Measurements from ENCODE around the gene PTPRG.

Gene PTPRG

GRCh38 chr3:62046326-62046725 lies 485.0 kb downstream of the PTPRG start:
- Histone ChIP-seq H3K4me3 (IDR thresholded peaks at IDR 0.05; ENCODE audit: insufficient read depth, low read depth, low read length) (no peak overlapping the region), H3K4me1 (ENCODE audit: low read depth, poor library complexity, severe bottlenecking) (no peaks in the 10 kb centered on the region), H3K79me2 (ENCODE audit: insufficient read depth, low read depth) (no peaks in the 10 kb centered on the region), H3K36me3 (ENCODE audit: insufficient read depth) (no peaks in the 10 kb centered on the region), H3K9ac (no peak overlapping the region), H3K27ac (no peak overlapping the region), H4K20me1 (ENCODE audit: insufficient read depth) (no peaks in the 10 kb centered on the region), H2AFZ (ENCODE audit: low read depth) (no peak overlapping the region), H3K4me2 (no peak overlapping the region), H3K27me3 (ENCODE audit: insufficient read depth, low read depth) (no peaks in the 10 kb centered on the region)
- TF ChIP-seq CTCF (conservative IDR thresholded peaks at IDR 0.05; ENCODE audit: low read depth, low read length), result no peak

GRCh38 chr3:62048577-62048976 lies 487.2 kb downstream of the PTPRG start:
- Histone ChIP-seq H3K27ac (no peak overlapping the region), H3K79me2 (ENCODE audit: insufficient read depth, low read depth) (no peaks in the 10 kb centered on the region), H3K4me2 (no peak overlapping the region), H2AFZ (ENCODE audit: low read depth) (no peak overlapping the region), H3K27me3 (ENCODE audit: insufficient read depth, low read depth) (no peaks in the 10 kb centered on the region), H3K36me3 (ENCODE audit: insufficient read depth) (no peaks in the 10 kb centered on the region), H3K4me1 (ENCODE audit: low read depth, poor library complexity, severe bottlenecking) (no peaks in the 10 kb centered on the region), H3K4me3 (IDR thresholded peaks at IDR 0.05; ENCODE audit: insufficient read depth, low read depth, low read length) (no peak overlapping the region), H4K20me1 (ENCODE audit: insufficient read depth) (no peaks in the 10 kb centered on the region), H3K9ac (no peak overlapping the region)
- TF ChIP-seq CTCF (conservative IDR thresholded peaks at IDR 0.05; ENCODE audit: low read depth, low read length), result no peak

GRCh38 chr3:62049033-62049432 lies 487.7 kb downstream of the PTPRG start:
- Histone ChIP-seq H2AFZ (ENCODE audit: low read depth) (no peak overlapping the region), H3K79me2 (ENCODE audit: insufficient read depth, low read depth) (no peaks in the 10 kb centered on the region), H3K27me3 (ENCODE audit: insufficient read depth, low read depth) (no peaks in the 10 kb centered on the region), H3K27ac (no peak overlapping the region), H3K4me1 (ENCODE audit: low read depth, poor library complexity, severe bottlenecking) (no peaks in the 10 kb centered on the region), H3K4me3 (IDR thresholded peaks at IDR 0.05; ENCODE audit: insufficient read depth, low read depth, low read length) (no peak overlapping the region), H4K20me1 (ENCODE audit: insufficient read depth) (no peaks in the 10 kb centered on the region), H3K36me3 (ENCODE audit: insufficient read depth) (no peaks in the 10 kb centered on the region), H3K4me2 (no peak overlapping the region), H3K9ac (no peak overlapping the region)
- TF ChIP-seq CTCF (conservative IDR thresholded peaks at IDR 0.05; ENCODE audit: low read depth, low read length), result no peak

GRCh38 chr3:62051506-62051905 lies 490.1 kb downstream of the PTPRG start:
- Histone ChIP-seq H3K4me2 (no peak overlapping the region), H3K79me2 (ENCODE audit: insufficient read depth, low read depth) (no peaks in the 10 kb centered on the region), H4K20me1 (ENCODE audit: insufficient read depth) (no peaks in the 10 kb centered on the region), H3K4me1 (ENCODE audit: low read depth, poor library complexity, severe bottlenecking) (no peaks in the 10 kb centered on the region), H3K36me3 (ENCODE audit: insufficient read depth) (no peaks in the 10 kb centered on the region), H3K27ac (no peak overlapping the region), H2AFZ (ENCODE audit: low read depth) (no peak overlapping the region), H3K27me3 (ENCODE audit: insufficient read depth, low read depth) (no peaks in the 10 kb centered on the region), H3K4me3 (IDR thresholded peaks at IDR 0.05; ENCODE audit: insufficient read depth, low read depth, low read length) (no peak overlapping the region), H3K9ac (no peak overlapping the region)
- TF ChIP-seq CTCF (conservative IDR thresholded peaks at IDR 0.05; ENCODE audit: low read depth, low read length), result no peak

GRCh38 chr3:62052331-62052730 lies 491.0 kb downstream of the PTPRG start:
- H2AFZ ChIP-seq (ENCODE audit: low read depth), result no peak overlapping the region
- no peaks in the 10 kb centered on the region for H3K4me1 ChIP-seq (ENCODE audit: low read depth, poor library complexity, severe bottlenecking)
- TF ChIP-seq CTCF (conservative IDR thresholded peaks at IDR 0.05; ENCODE audit: low read depth, low read length), result no peak
- no peak overlapping the region for H3K4me3 ChIP-seq (IDR thresholded peaks at IDR 0.05; ENCODE audit: insufficient read depth, low read depth, low read length)
- no peaks in the 10 kb centered on the region for H3K36me3 ChIP-seq (ENCODE audit: insufficient read depth)
- H3K9ac ChIP-seq, result no peak overlapping the region
- no peaks in the 10 kb centered on the region for H3K27me3 ChIP-seq (ENCODE audit: insufficient read depth, low read depth)
- H3K27ac ChIP-seq, result no peak overlapping the region
- H3K79me2 ChIP-seq (ENCODE audit: insufficient read depth, low read depth), result no peaks in the 10 kb centered on the region
- H4K20me1 ChIP-seq (ENCODE audit: insufficient read depth), result no peaks in the 10 kb centered on the region
- H3K4me2 ChIP-seq, result no peak overlapping the region
